Measurements from ENCODE around the gene EMILIN1. TPM values are rescaled to one million over a fixed set of nuclear protein-coding genes. Genes with fewer than 3 reads are reported as not detected.

EMILIN1 gene
- total RNA-seq, 8 experiments from 2014 or later: 1.4 to 24.6 (median 12.1) TPM

DNA sequence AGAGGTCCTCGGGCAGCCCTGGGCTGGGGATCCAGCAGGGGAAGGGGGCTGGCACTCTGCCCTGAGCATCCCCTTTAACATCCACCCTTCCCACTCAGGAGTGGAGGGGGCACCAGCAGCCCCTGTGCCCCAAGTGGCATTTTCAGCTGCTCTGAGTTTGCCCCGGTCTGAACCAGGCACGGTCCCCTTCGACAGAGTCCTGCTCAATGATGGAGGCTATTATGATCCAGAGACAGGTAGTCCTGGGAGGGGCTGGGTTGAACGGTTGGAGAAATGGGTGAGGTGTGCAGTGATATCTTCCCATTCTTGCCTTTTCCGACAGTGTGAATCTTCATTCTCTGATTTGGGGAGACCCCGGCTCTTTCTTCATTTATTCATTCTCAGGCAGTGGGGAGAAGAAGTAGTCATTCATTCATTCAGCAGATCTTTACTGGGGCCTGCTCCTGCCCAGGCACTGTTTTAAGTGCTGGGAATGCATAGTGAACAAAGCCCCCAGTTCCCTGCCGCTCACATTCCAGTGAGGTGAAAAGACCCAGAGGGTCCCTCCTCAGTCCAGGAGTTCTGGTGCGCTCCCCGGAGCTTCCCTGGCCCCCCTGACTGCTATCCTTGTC, 6.8 kb downstream of the EMILIN1 start:
- ATAC-seq (replicated peaks in 6 of 8): no peak
- 0 to 83% (median 67%) methylated on average over 1 to 4 of the region's 10 CpGs; no CpG with 5 or more reads in 4 of the 10 experiments for WGBS, 10 experiments
- H3K27ac ChIP-seq: peak overlapping the region in 1 of 2 donors; percentile 85
- in situ Hi-C loops (cut with MboI; ENCODE audit: low pct_unique_long_range_greater_than_20kb in 2 of 9, low sequenced_read_pairs in 9 of 9, unreplicated experiment in 9 of 9): loop anchor here in 2 of 9 experiments (25.0 kb wide), 2 partner anchors 123 to 127 kb away; partner anchors contain the start of genes ATRAID (in 1 of the 2), CAD (in 1 of the 2), MAPRE3 (in 1 of the 2) and SLC5A6 (in 1 of the 2)
- peak overlapping the region; percentile 45 to 51 (median 46) for H3K4me3 ChIP-seq
- H3K4me1 ChIP-seq (replicated peaks in 1 of 2): peaks cover 24 to 26% of the 10 kb centered on the region in 2 donors

DNA sequence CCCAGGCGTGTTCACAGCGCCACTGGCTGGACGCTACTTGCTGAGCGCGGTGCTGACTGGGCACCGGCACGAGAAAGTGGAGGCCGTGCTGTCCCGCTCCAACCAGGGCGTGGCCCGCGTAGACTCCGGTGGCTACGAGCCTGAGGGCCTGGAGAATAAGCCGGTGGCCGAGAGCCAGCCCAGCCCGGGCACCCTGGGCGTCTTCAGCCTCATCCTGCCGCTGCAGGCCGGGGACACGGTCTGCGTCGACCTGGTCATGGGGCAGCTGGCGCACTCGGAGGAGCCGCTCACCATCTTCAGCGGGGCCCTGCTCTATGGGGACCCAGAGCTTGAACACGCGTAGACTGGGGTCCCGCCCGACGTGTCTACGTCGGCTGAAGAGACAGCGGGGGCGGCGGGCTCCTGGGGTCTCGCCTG, 7.3 kb downstream of the EMILIN1 start:
- in situ Hi-C loops (cut with MboI; ENCODE audit: low pct_unique_long_range_greater_than_20kb in 2 of 9, low sequenced_read_pairs in 9 of 9, unreplicated experiment in 9 of 9): loop anchor here in 2 of 9 experiments (25.0 kb wide), 2 partner anchors 123 to 127 kb away; partner anchors contain the start of genes ATRAID (in 1 of the 2), CAD (in 1 of the 2), MAPRE3 (in 1 of the 2) and SLC5A6 (in 1 of the 2)
- peak; percentile 30 to 55 (median 34) for ATAC-seq (replicated peaks in 6 of 8)
- Histone ChIP-seq H3K4me3 (peak overlapping the region; percentile 45 to 51 (median 46)), H3K27ac (peak overlapping the region; percentile 74 to 85), H3K4me1 (replicated peaks in 1 of 2) (peaks cover 23% of the 10 kb centered on the region in 2 donors)
- WGBS, 10 experiments: 2 to 10% (median 3%) methylated on average over 2 to 9 of the region's 38 CpGs; no CpG with 5 or more reads in 7 of the 10 experiments

DNA sequence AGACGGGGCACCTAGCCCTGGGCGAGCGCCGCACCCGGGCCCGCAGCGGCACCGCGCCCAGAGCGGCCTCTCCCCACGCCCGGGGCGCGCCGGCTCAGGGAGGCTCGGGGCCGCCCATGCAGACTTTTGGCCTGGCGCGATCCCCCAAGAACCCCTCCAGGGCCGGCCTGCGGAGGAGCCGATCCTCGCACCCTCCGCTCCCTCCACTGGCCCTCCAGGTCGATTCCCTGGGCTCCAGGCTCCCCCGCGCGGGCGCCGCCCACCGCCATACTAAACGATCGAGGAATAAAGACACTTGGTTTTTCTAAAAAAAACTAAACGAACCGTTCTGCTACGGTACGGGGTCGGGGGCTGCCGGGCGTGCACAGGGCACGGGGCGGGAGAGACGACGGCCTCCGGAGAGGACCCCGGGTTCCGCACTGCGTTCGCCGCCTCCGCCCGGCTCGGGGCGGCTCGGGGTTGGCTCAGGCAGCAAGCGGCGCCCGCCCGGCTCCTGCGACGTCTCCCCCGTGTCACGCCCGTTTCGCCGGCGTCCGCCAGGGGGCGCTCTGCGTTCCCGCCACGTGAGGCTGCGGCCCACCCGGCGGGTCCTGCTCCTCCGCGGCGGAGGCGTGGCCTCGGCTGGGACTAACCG, 7.8 kb downstream of the EMILIN1 start:
- peak overlapping the region; percentile 45 to 51 (median 46) for H3K4me3 ChIP-seq
- in situ Hi-C loops (cut with MboI; ENCODE audit: low pct_unique_long_range_greater_than_20kb in 2 of 9, low sequenced_read_pairs in 9 of 9, unreplicated experiment in 9 of 9): loop anchor here in 2 of 9 experiments (25.0 kb wide), 2 partner anchors 124 to 126 kb away; partner anchors contain the start of genes ATRAID (in 1 of the 2), CAD (in 1 of the 2), MAPRE3 (in 1 of the 2) and SLC5A6 (in 1 of the 2)
- H3K27ac ChIP-seq: peak overlapping the region; percentile 74 to 85
- peak; percentile 78 to 89 (median 82) for ATAC-seq (replicated peaks in 6 of 8)
- peaks cover 19% of the 10 kb centered on the region in 2 donors for H3K4me1 ChIP-seq (replicated peaks in 1 of 2)
- WGBS, 10 experiments: 0% methylated on average over 3 to 8 of the region's 81 CpGs; no CpG with 5 or more reads in 7 of the 10 experiments

DNA sequence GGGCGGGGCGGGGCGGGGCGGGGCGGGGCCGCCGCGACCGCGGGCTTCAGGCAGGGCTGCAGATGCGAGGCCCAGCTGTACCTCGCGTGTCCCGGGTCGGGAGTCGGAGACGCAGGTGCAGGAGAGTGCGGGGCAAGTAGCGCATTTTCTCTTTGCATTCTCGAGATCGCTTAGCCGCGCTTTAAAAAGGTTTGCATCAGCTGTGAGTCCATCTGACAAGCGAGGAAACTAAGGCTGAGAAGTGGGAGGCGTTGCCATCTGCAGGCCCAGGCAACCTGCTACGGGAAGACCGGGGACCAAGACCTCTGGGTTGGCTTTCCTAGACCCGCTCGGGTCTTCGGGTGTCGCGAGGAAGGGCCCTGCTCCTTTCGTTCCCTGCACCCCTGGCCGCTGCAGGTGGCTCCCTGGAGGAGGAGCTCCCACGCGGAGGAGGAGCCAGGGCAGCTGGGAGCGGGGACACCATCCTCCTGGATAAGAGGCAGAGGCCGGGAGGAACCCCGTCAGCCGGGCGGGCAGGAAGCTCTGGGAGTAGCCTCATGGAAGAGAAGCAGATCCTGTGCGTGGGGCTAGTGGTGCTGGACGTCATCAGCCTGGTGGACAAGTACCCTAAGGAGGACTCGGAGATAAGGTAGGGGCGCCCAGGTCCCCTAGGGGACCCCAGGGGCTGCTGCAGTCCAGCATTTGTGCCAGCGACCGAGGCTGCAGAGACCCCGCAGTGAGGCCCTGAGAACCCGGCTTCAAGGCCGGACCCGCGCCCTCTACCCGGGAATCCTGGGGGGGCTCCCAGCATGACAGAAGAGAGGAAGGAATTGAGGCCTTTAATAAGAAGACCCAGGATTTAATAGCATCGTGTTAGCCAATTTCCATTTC, 8.5 kb downstream of the EMILIN1 start, which contains the start of gene KHK:
KHK (plus strand) TSS at position 49 of the 870 bp plus-strand sequence; CDS start at position 537, 488 bp downstream.
- 0 to 28% (median 7%) methylated on average over 1 to 13 of the region's 54 CpGs; no CpG with 5 or more reads in 3 of the 10 experiments for WGBS, 10 experiments
- in situ Hi-C loops (cut with MboI; ENCODE audit: low pct_unique_long_range_greater_than_20kb in 2 of 9, low sequenced_read_pairs in 9 of 9, unreplicated experiment in 9 of 9): loop anchor here in 2 of 9 experiments (25.0 kb wide), 2 partner anchors 125 kb away; partner anchors contain the start of genes ATRAID (in 1 of the 2), CAD (in 1 of the 2), MAPRE3 (in 1 of the 2) and SLC5A6 (in 1 of the 2)
- ATAC-seq (replicated peaks in 6 of 8): peak in 6 of 8 experiments; percentile 5 to 37 (median 34)
- Histone ChIP-seq H3K27ac (peak within 1 kb of the TSS; percentile 74 to 85), H3K4me1 (replicated peaks in 1 of 2) (peaks cover 12 to 13% of the 10 kb centered on the region in 2 donors), H3K4me3 (peak within 1 kb of the TSS; percentile 45 to 51 (median 46))

DNA sequence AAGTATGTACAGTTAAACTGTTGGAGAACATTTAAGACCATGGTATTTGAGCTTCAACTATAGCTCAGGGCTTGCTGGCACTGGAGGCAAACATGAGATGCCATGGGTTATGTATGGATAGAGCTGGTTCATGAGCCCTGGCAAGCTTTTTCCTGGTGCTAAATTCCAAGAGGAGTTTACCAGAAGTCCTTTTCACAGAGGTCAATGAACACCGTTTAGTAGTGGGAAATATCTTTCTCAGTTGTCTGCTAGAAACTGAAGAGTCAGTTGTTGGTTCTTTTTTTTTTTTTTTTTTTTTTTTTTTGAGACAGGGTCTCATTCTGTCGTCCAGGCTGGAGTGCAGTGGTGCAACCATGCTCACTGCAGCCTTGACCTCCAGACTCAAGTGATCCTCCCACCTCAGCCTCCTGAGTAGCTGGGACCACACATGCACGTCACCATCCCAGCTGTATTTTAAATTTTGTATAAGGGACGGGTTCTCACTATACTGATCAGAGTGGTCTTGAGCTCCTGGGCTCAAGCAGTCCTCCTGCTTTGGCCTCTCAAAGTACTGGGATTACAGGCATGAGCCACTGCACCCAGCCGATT, 9.5 kb downstream of the EMILIN1 start:
- ATAC-seq (replicated peaks in 6 of 8): no peak
- Histone ChIP-seq H3K4me1 (replicated peaks in 1 of 2) (peaks cover 12 to 13% of the 10 kb centered on the region in 2 donors), H3K4me3 (peak overlapping the region in 2 of 5 donors; percentile 50 to 51), H3K27ac (no peak overlapping the region)
- in situ Hi-C loops (cut with MboI; ENCODE audit: low pct_unique_long_range_greater_than_20kb in 2 of 9, low sequenced_read_pairs in 9 of 9, unreplicated experiment in 9 of 9): loop anchor here in 2 of 9 experiments (25.0 kb wide), 2 partner anchors 124 to 126 kb away; partner anchors contain the start of genes ATRAID (in 1 of the 2), CAD (in 1 of the 2), MAPRE3 (in 1 of the 2) and SLC5A6 (in 1 of the 2)
- 47 to 100% (median 88%) methylated on average over 1 to 5 of the region's 5 CpGs; no CpG with 5 or more reads in 1 of the 10 experiments for WGBS, 10 experiments

DNA sequence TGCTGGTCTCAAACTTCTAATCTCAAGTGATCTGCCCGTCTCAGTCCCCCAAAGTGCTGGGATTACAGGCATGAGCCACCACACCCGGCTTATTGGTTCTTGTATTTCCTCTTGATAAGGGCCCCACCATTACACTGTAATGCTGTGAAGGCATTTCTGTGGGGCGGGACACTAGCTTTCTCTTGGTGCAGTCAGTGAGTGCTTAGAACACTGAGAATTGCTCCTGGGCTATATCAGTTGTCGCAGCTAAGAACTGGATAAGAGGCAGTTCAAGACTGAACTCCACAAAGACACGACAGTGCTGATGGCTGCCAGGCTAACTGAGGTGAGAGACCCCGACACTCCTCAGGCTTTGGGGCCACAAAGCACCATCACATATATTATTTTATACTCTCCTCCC, 10.2 kb downstream of the EMILIN1 start:
- H3K27ac ChIP-seq: no peak overlapping the region
- in situ Hi-C loops (cut with MboI; ENCODE audit: low pct_unique_long_range_greater_than_20kb in 2 of 9, low sequenced_read_pairs in 9 of 9, unreplicated experiment in 9 of 9): loop anchor here in 2 of 9 experiments (25.0 kb wide), 2 partner anchors 124 to 126 kb away; partner anchors contain the start of genes ATRAID (in 1 of the 2), CAD (in 1 of the 2), MAPRE3 (in 1 of the 2) and SLC5A6 (in 1 of the 2)
- H3K4me1 ChIP-seq (replicated peaks in 1 of 2): peaks cover 12 to 13% of the 10 kb centered on the region in 2 donors
- no peak for ATAC-seq (replicated peaks in 6 of 8)
- 69 to 100% (median 90%) methylated on average over 1 to 4 of the region's 6 CpGs; no CpG with 5 or more reads in 1 of the 10 experiments for WGBS, 10 experiments
- H3K4me3 ChIP-seq: no peak overlapping the region

DNA sequence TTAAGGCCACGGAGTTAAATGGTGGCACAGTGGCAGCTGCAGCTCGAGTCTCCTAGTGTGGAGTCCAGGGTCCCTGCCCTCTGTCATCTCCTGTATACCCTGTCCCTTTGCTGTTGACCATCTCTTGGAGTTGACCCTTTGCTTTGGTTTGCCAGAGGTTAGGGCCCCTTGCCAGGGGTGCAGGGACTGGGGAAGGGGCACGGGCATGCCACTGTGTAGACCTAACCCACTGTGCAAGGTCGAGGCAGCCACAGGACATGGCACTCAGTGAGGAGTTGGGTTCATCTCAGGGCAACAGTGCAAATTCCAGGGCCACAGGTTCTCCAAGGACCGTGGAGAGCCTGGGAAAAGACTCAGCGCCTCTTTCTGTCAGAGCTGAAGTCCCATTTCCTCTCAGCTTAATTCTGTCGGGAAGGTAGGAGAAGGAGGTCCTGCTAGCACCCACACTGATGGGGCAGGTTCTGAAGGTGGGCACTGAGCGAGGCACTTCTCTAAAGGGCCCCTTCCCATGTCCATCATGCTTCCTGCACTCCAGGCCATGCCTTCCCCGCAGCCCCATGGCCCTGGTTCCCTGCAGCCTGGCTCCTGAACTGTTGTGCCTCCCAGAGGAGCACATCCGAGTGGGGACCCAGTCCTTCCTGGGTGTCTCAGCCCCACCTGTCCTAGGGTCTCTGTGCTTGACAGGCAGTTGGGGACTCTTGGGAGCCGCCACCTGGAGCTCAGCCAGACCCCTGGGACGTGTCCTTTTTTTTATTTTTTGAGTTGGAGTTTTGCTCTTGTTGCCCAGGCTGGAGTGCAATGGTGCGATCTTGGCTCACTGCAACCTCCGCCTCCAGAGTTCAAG, 10.9 kb downstream of the EMILIN1 start:
- in situ Hi-C loops (cut with MboI; ENCODE audit: low pct_unique_long_range_greater_than_20kb in 2 of 9, low sequenced_read_pairs in 9 of 9, unreplicated experiment in 9 of 9): loop anchor here in 2 of 9 experiments (25.0 kb wide), 2 partner anchors 123 to 127 kb away; partner anchors contain the start of genes ATRAID (in 1 of the 2), CAD (in 1 of the 2), MAPRE3 (in 1 of the 2) and SLC5A6 (in 1 of the 2)
- no peak for ATAC-seq (replicated peaks in 6 of 8)
- no peak overlapping the region for H3K4me3 ChIP-seq
- peaks cover 12 to 13% of the 10 kb centered on the region in 2 donors for H3K4me1 ChIP-seq (replicated peaks in 1 of 2)
- no peak overlapping the region for H3K27ac ChIP-seq
- WGBS, 10 experiments: 29 to 93% (median 87%) methylated on average over 1 to 6 of the region's 14 CpGs

DNA sequence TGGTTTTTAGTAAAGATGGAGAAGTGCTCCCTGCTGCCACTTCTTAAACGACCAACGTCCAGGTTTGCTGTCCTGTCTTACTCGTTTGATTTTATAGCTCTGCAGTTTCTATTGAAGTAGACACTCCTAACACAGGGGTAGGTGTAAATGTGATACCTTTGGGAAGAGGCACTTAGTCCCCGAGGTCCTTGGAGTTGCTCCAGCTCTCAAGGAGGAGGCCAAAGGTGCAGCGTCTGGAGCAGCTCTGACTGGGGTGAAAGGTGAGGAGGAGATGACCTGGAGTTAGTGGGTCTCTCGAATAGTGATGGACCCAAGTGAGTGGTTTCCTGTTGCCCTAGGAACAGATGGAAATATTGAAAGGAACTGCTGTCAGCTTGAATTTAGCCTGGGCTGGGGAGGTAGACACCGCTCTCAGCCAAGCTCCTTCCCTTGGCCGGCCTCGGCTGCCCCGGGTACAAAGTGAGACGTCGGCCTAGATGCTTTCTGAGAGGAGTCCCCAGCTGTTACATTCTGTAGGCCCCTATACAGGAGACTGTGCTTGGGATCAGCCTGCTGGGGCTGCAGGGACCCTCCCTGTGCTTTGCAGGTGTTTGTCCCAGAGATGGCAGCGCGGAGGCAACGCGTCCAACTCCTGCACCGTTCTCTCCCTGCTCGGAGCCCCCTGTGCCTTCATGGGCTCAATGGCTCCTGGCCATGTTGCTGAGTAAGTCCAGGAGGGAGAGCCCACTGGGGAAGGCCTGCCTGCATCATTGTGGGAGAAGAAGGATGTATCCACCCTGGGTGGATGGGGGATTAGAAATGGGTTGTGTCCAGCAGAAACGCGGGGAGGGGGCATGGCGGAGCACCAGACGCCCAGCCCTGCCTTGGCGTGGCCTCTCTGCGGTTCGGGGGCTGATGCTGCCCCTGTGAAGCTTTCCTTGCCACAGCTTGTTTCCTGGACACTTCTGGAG, 13.6 kb downstream of the EMILIN1 start:
- Histone ChIP-seq H3K4me3 (no peak overlapping the region), H3K4me1 (replicated peaks in 1 of 2) (peaks cover 7 to 10% of the 10 kb centered on the region in 2 donors), H3K27ac (no peak overlapping the region)
- in situ Hi-C loops (cut with MboI; ENCODE audit: low pct_unique_long_range_greater_than_20kb in 2 of 9, low sequenced_read_pairs in 9 of 9, unreplicated experiment in 9 of 9): loop anchor here in 3 of 9 experiments (10.0 to 25.0 kb wide), 3 partner anchors 113 to 130 kb away; partner anchors contain the start of genes ATRAID (in 1 of the 3), CAD (in 1 of the 3), MAPRE3 (in 1 of the 3) and SLC5A6 (in 1 of the 3)
- 17 to 100% (median 80%) methylated on average over 1 to 9 of the region's 25 CpGs; no CpG with 5 or more reads in 1 of the 10 experiments for WGBS, 10 experiments
- no peak for ATAC-seq (replicated peaks in 6 of 8)

DNA sequence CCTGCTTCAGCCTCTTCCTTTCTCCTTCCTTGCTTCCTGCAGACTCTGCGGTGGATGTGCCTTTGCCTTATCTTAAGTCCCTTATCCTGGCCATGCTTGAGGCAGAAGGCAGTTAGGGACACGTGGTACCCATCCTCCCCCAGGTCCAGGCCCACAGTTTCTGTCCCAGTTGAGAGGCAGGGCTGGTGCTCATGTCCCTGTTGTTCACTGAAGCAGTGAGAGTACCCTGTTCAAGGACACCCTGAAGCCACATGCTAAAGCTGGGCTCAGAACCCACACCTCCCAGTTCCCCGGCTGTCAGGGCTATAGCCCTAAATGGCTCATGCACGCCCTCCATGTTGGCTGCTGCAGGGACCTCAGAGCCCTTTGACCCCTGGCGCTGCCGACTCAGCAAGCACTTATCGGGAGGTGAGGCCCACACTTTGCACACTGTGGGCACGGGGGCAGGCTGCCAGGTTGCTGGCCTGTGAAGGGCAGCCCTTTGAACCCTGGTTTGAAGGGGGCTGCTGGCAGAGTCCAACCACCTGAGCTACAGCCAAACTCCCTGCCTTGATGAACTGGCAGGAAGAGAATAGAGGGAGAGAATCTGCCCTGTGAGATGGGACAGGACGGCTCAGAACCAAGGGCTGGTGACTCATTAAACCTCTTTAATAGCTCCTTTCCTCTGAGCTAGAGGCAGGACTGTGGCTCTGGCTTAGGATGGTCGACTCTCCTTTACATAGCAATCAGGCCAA, 14.4 kb downstream of the EMILIN1 start:
- ATAC-seq (replicated peaks in 6 of 8): no peak
- 74 to 83% (median 78%) methylated on average over 1 to 5 of the region's 10 CpGs; no CpG with 5 or more reads in 6 of the 10 experiments for WGBS, 10 experiments
- peaks cover 2 to 4% of the 10 kb centered on the region in 2 donors for H3K4me1 ChIP-seq (replicated peaks in 1 of 2)
- H3K27ac ChIP-seq: no peak overlapping the region
- H3K4me3 ChIP-seq: no peak overlapping the region
- in situ Hi-C loops (cut with MboI; ENCODE audit: low pct_unique_long_range_greater_than_20kb in 2 of 9, low sequenced_read_pairs in 9 of 9, unreplicated experiment in 9 of 9): loop anchor here in 3 of 9 experiments (10.0 to 25.0 kb wide), 3 partner anchors 112 to 131 kb away; partner anchors contain the start of genes ATRAID (in 1 of the 3), CAD (in 1 of the 3), MAPRE3 (in 1 of the 3) and SLC5A6 (in 1 of the 3)

Data from motor neuron (in vitro differentiated cells).